ENCODE results near the gene ANGPT4. TPM values are rescaled to one million over a fixed set of nuclear protein-coding genes. Genes with fewer than 3 reads are reported as not detected.

Gene ANGPT4, protein sequence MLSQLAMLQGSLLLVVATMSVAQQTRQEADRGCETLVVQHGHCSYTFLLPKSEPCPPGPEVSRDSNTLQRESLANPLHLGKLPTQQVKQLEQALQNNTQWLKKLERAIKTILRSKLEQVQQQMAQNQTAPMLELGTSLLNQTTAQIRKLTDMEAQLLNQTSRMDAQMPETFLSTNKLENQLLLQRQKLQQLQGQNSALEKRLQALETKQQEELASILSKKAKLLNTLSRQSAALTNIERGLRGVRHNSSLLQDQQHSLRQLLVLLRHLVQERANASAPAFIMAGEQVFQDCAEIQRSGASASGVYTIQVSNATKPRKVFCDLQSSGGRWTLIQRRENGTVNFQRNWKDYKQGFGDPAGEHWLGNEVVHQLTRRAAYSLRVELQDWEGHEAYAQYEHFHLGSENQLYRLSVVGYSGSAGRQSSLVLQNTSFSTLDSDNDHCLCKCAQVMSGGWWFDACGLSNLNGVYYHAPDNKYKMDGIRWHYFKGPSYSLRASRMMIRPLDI
- polyA plus RNA-seq, result under 1 TPM in 2 of 4 donors, not detected in 2; 0.01 to 0.70 TPM
- long read RNA-seq, donor 1, result 0 reads
- long read RNA-seq, donor 2, result 0 reads
- long read RNA-seq, donor 3, result 0 reads
- long read RNA-seq, donor 4, result 0 reads
- long read RNA-seq, donor 5, result 0 reads
- long read RNA-seq, donor 6, result 0 reads
- long read RNA-seq, donor 7, result 0 reads
- long read RNA-seq, donor 8, result 0 reads
- long read RNA-seq, donor 9, result 0 reads
- long read RNA-seq, donor 10, result 0 reads

DNA sequence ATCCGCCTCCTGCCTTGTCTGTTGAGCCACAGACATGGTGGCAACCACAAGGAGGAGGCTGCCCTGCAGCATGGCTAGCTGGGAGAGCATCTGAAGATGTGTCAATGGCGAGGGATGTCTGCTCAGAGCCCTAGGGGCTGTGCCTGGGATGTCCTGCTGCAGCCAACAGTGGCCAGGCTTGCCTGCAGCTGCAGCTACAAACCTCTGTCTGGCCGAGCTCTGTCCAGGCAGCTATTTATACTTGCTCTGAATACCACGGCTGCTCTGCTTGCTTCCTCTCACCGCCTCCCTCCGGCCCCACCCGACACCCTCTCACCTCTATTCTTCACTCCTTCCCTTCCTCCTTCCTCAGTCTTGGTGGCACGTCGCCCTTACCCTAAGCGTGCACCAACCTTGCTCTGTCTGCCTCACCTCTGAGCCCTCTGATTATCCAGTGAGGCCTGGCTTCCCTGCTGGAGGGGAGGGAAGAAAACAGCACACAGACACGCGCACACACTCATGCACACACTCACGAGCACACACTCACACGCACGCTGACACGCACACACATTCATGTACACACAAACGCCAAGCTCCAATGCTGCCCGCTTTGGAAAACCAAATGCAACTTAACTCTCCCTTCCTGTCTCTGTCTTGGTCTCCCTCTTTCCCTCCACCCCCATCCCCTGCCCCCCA, at the start of gene ANGPT4:
ANGPT4 (minus strand) TSS at position 210 of the 675 bp plus-strand sequence; CDS start at position 90, 120 bp downstream.
- 53 to 71% (median 70%) methylated on average over 18 of the region's 18 CpGs for WGBS, 3 donors
- Histone ChIP-seq H3K36me3 (ENCODE audit: control insufficient read depth in 3 of 3, insufficient read depth in 2 of 3, low read depth in 1 of 3, low read length in 3 of 3) (no peaks in the 10 kb centered on the region), H3K9me3 (ENCODE audit: control insufficient read depth in 2 of 2, insufficient read depth in 1 of 2, low read depth in 1 of 2, low read length in 1 of 2) (no peaks in the 10 kb centered on the region), H3K27ac (ENCODE audit: low read depth in 1 of 3, low read length in 2 of 3) (no peak within 1 kb of the TSS), H3K4me3 (ENCODE audit: low read depth in 1 of 3, low read length in 3 of 3) (no peak within 1 kb of the TSS), H3K27me3 (ENCODE audit: control insufficient read depth in 3 of 3, insufficient read depth in 3 of 3, low read length in 3 of 3) (peaks cover 0 to 4% (median 0%) of the 10 kb centered on the region in 3 donors), H3K4me1 (ENCODE audit: control insufficient read depth in 3 of 3, insufficient read depth in 2 of 3, low read depth in 1 of 3, low read length in 2 of 3) (no peaks in the 10 kb centered on the region)
- DNase-seq, result no peak
- no peak for FAIRE-seq

DNA sequence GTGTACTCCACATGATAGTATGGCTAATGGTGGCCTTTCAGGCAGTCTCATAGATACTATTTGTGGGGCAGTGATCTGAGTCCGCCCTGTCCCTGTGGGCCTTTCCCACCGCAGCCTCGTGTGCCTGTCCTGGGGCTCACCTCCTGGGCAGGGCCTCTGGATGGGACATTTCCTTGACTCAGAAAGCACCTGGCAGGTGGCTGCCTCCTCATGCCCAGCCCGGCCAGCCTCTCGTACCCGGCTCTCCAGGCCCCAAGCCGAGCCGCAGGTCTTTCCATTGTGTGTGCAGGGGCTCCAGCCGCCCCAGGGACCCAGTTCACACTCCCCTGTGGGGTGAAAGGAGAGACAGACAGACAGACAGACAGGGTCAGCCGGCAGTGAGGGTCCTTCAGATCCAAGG, 47.7 kb upstream of the ANGPT4 start:
- DNase-seq, result no peak
- WGBS, 3 donors, result 80 to 83% (median 83%) methylated on average over 10 of the region's 10 CpGs
- Histone ChIP-seq H3K4me1 (ENCODE audit: control insufficient read depth in 3 of 3, insufficient read depth in 2 of 3, low read depth in 1 of 3, low read length in 2 of 3) (no peaks in the 10 kb centered on the region), H3K27me3 (ENCODE audit: control insufficient read depth in 3 of 3, insufficient read depth in 3 of 3, low read length in 3 of 3) (peaks cover 0 to 2% (median 2%) of the 10 kb centered on the region in 3 donors), H3K9me3 (ENCODE audit: control insufficient read depth in 2 of 2, insufficient read depth in 1 of 2, low read depth in 1 of 2, low read length in 1 of 2) (no peaks in the 10 kb centered on the region), H3K36me3 (ENCODE audit: control insufficient read depth in 3 of 3, insufficient read depth in 2 of 3, low read depth in 1 of 3, low read length in 3 of 3) (no peaks in the 10 kb centered on the region), H3K4me3 (ENCODE audit: low read depth in 1 of 3, low read length in 3 of 3) (no peak overlapping the region), H3K27ac (ENCODE audit: low read depth in 1 of 3, low read length in 2 of 3) (no peak overlapping the region)
- no peak for FAIRE-seq

DNA sequence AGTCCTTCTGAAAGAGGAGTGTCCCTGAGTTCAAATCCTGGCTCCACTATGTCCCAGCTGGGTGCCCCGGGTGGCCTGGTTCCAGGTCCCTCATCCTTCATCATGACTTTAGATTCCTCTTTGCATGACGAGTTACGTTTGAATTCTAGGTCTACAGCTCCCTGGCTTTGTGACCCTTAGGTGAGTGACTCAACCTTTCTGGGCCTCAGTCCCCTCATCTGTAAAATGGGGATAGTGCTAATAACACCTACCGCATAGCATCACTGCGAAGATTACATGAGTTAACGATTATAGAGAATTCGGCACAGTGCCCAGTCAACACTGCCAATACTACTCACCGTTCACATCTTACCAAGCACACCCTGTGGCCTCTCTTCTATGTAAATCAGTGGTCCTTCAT, 46.5 kb upstream of the ANGPT4 start:
- no peak for DNase-seq
- H3K27ac ChIP-seq (ENCODE audit: low read depth in 1 of 3, low read length in 2 of 3), result no peak overlapping the region
- H3K36me3 ChIP-seq (ENCODE audit: control insufficient read depth in 3 of 3, insufficient read depth in 2 of 3, low read depth in 1 of 3, low read length in 3 of 3), result no peaks in the 10 kb centered on the region
- H3K4me1 ChIP-seq (ENCODE audit: control insufficient read depth in 3 of 3, insufficient read depth in 2 of 3, low read depth in 1 of 3, low read length in 2 of 3), result no peaks in the 10 kb centered on the region
- H3K27me3 ChIP-seq (ENCODE audit: control insufficient read depth in 3 of 3, insufficient read depth in 3 of 3, low read length in 3 of 3), result peaks cover 0 to 2% (median 0%) of the 10 kb centered on the region in 3 donors
- FAIRE-seq, result no peak
- WGBS, 3 donors, result 80 to 84% (median 83%) methylated on average over 8 of the region's 8 CpGs
- no peak overlapping the region for H3K4me3 ChIP-seq (ENCODE audit: low read depth in 1 of 3, low read length in 3 of 3)
- H3K9me3 ChIP-seq (ENCODE audit: control insufficient read depth in 2 of 2, insufficient read depth in 1 of 2, low read depth in 1 of 2, low read length in 1 of 2), result no peaks in the 10 kb centered on the region

DNA sequence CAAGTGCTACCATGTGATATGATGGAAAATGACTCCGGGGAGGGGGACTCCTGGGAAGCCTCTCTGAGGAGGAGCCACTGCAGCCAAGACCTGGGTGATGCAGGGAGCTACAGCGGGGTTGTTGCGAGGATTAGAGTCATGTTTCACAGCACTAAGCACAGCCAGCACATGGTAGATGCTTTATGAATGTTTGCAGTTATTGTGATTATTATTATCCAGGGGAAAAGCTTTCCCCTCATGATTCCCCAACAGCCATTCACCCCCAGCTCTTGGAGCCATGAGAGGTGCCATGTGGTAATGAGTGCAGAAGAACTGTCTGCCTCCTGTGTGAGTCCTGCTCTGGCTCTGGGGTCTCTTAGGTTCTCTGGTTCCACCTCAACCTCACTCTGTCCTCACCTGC, 46.1 kb upstream of the ANGPT4 start:
- Histone ChIP-seq H3K9me3 (ENCODE audit: control insufficient read depth in 2 of 2, insufficient read depth in 1 of 2, low read depth in 1 of 2, low read length in 1 of 2) (no peaks in the 10 kb centered on the region), H3K27ac (ENCODE audit: low read depth in 1 of 3, low read length in 2 of 3) (no peak overlapping the region), H3K4me3 (ENCODE audit: low read depth in 1 of 3, low read length in 3 of 3) (no peak overlapping the region), H3K36me3 (ENCODE audit: control insufficient read depth in 3 of 3, insufficient read depth in 2 of 3, low read depth in 1 of 3, low read length in 3 of 3) (no peaks in the 10 kb centered on the region), H3K4me1 (ENCODE audit: control insufficient read depth in 3 of 3, insufficient read depth in 2 of 3, low read depth in 1 of 3, low read length in 2 of 3) (no peaks in the 10 kb centered on the region), H3K27me3 (ENCODE audit: control insufficient read depth in 3 of 3, insufficient read depth in 3 of 3, low read length in 3 of 3) (peaks cover 0 to 2% (median 0%) of the 10 kb centered on the region in 3 donors)
- no peak for FAIRE-seq
- WGBS, 3 donors, result 77 to 81% (median 78%) methylated on average over 3 of the region's 3 CpGs
- no peak for DNase-seq

DNA sequence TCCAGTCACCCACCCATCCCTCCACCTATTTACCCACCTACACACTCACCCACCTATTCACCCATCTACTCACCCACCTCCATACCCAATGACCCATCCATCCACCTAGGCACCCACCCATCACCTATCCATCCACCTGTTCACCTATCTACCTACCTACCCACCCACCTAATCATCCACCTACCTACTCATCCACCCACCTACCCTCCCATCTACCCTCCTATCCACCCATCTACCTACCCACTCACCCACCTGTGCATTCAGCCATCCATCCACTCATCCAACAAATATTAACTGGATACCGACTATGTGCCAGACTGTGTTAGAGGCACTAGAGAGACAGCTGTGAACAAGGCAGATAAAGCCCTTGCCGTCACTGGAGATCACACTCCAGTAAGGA, 45.6 kb upstream of the ANGPT4 start:
- DNase-seq, result no peak
- Histone ChIP-seq H3K27ac (ENCODE audit: low read depth in 1 of 3, low read length in 2 of 3) (no peak overlapping the region), H3K36me3 (ENCODE audit: control insufficient read depth in 3 of 3, insufficient read depth in 2 of 3, low read depth in 1 of 3, low read length in 3 of 3) (no peaks in the 10 kb centered on the region), H3K9me3 (ENCODE audit: control insufficient read depth in 2 of 2, insufficient read depth in 1 of 2, low read depth in 1 of 2, low read length in 1 of 2) (no peaks in the 10 kb centered on the region), H3K4me1 (ENCODE audit: control insufficient read depth in 3 of 3, insufficient read depth in 2 of 3, low read depth in 1 of 3, low read length in 2 of 3) (no peaks in the 10 kb centered on the region), H3K27me3 (ENCODE audit: control insufficient read depth in 3 of 3, insufficient read depth in 3 of 3, low read length in 3 of 3) (peaks cover 0 to 2% (median 0%) of the 10 kb centered on the region in 3 donors), H3K4me3 (ENCODE audit: low read depth in 1 of 3, low read length in 3 of 3) (no peak overlapping the region)
- WGBS, 3 donors, result 35 to 71% (median 45%) methylated on average over 2 of the region's 2 CpGs
- no peak for FAIRE-seq

DNA sequence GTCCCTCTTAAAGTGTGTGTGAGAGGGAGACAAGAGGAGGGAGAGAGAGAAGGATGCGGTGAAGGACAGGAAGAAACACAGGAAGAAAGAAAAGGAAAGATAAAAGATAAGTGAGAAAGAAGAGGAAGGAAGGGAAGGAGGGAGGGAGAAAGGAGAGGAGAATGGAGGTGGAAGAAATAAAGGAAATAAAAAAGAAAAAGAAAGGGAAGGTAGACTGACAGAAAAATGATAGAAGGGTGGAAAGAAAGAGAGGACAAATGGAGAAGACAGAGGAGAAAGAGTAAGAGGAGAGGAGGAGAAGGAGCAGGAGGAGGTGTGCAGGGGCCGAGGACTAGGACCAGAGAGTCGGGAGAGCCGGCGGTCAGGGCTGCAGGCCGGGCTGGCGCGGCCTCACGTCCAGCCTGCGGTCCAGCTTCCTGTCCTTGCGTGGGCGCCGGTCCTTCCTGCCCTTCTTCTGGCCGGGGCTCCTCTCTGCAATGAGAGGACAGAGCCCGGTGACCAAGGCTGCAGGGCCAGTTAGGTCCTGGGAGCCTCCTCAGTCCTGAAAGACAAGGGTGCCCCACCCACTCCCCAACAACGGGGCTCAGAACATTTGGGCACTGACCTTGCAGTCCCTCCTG, 44.0 kb upstream of the ANGPT4 start:
- 76 to 84% (median 80%) methylated on average over 14 to 16 of the region's 16 CpGs for WGBS, 3 donors
- no peak overlapping the region for H3K27ac ChIP-seq (ENCODE audit: low read depth in 1 of 3, low read length in 2 of 3)
- no peaks in the 10 kb centered on the region for H3K36me3 ChIP-seq (ENCODE audit: control insufficient read depth in 3 of 3, insufficient read depth in 2 of 3, low read depth in 1 of 3, low read length in 3 of 3)
- DNase-seq, result no peak
- no peak for FAIRE-seq
- H3K4me1 ChIP-seq (ENCODE audit: control insufficient read depth in 3 of 3, insufficient read depth in 2 of 3, low read depth in 1 of 3, low read length in 2 of 3), result no peaks in the 10 kb centered on the region
- peaks cover 0 to 13% (median 0%) of the 10 kb centered on the region in 3 donors for H3K27me3 ChIP-seq (ENCODE audit: control insufficient read depth in 3 of 3, insufficient read depth in 3 of 3, low read length in 3 of 3)
- no peaks in the 10 kb centered on the region for H3K9me3 ChIP-seq (ENCODE audit: control insufficient read depth in 2 of 2, insufficient read depth in 1 of 2, low read depth in 1 of 2, low read length in 1 of 2)
- no peak overlapping the region for H3K4me3 ChIP-seq (ENCODE audit: low read depth in 1 of 3, low read length in 3 of 3)

DNA sequence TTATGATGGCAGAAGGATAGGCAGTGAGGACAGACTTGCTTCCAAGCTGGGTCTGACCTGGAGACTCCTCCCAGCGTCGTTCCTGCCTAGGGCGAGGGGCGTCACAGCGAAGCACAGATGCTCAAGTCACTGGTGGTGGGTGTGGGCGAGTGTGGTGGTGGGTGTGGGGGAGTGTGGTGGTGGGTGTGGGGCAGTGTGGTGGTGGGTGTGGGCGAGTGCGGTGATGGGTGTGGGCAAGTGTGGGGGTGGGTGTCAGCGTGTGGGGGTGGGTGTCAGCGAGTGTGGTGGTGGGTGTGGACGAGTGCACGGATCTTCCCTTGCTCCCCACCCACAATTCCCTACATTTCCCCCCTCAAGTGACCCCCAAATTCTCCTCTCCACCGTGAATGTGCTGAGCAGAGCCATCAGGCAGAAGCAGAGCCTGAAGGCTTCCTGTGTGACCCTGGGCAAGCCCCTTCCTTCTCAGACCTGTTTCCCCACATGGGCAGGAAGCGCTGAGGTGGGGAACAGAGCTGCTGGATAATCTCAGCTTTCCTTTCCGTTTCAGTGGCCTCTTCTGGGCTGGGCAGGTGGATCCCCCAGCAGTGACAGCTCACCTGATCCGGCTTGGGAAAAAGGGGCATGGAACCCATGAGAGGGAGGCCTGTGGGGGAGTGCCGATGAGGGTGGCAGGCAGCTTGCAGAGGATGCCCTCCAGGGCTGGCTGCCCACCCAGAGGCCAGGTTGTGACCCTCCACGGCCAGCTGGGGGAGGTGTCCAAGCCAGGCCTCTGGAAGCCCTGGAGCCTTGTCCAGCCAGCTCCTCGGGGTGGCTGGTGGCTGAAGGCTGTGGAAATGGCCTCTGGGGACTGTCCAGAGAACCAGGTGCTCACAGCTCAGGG, 43.0 kb upstream of the ANGPT4 start:
- Histone ChIP-seq H3K4me1 (ENCODE audit: control insufficient read depth in 3 of 3, insufficient read depth in 2 of 3, low read depth in 1 of 3, low read length in 2 of 3) (no peaks in the 10 kb centered on the region), H3K4me3 (ENCODE audit: low read depth in 1 of 3, low read length in 3 of 3) (no peak overlapping the region), H3K36me3 (ENCODE audit: control insufficient read depth in 3 of 3, insufficient read depth in 2 of 3, low read depth in 1 of 3, low read length in 3 of 3) (no peaks in the 10 kb centered on the region), H3K9me3 (ENCODE audit: control insufficient read depth in 2 of 2, insufficient read depth in 1 of 2, low read depth in 1 of 2, low read length in 1 of 2) (no peaks in the 10 kb centered on the region), H3K27ac (ENCODE audit: low read depth in 1 of 3, low read length in 2 of 3) (no peak overlapping the region), H3K27me3 (ENCODE audit: control insufficient read depth in 3 of 3, insufficient read depth in 3 of 3, low read length in 3 of 3) (peaks cover 0 to 17% (median 0%) of the 10 kb centered on the region in 3 donors)
- DNase-seq, result no peak
- 57 to 60% (median 59%) methylated on average over 17 to 19 of the region's 19 CpGs for WGBS, 3 donors
- FAIRE-seq, result no peak
